ENCODE data around the gene FALEC.

FALEC gene

DNA sequence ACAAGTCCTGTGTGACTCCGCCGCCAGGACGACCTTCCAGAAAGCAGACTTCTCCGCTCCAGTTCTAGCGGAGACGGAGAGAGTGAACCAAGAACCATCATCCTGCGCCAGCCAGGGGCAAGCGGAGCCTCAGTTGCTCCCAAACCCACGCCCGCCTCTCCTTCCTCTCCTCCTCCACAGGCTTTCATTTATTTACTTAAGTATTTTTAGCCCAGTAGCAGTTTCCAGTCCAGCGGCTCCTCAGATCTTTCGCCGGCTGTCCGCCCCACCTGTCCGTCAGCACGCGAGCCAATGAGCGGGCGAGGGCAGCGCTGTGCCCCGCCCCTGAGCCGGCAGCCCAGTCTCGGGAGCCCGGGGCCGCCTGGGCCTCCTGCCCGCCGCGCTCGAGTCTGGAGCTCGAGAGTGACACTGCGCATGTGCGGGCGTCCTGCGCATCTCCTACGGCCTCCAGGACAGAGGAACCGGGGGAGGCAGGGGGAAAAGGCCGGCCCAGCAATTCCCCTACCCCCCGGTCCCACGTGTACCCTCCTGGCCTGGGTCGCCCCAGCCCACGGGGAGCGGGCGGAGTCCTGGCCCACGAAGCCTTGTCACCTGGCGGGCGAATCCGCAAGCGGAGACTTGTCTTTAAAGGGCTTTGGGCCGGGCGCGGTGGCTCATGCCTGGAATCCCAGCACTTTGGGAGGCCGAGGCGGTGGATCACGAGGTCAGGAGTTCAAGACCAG, at the start of gene FALEC:
TSS of gene FALEC (plus strand) at position 425 of the 722 bp plus-strand sequence.
- peak; percentile 99 for DNase-seq (ENCODE audit: low spot score)

DNA sequence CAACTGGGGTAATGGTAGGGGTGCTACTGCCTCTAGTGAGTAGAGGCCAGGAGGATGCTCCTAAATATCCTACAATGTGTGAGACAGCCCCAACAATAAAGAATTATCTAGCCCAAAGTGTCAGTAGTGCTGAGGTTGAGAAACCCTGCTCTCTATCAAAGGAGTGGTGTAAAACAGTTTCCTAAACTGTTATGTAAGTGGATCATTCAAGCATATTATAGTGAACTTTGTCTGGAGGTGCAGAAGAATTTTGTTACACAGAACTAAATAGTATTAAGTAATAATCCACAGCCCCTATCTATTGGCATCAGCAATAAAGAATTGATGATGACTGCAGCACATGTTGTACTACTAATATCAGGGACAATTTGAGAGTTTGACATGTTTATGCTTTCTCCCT, 48.6 kb upstream of the FALEC start:
- no peak for DNase-seq (ENCODE audit: low spot score)

DNA sequence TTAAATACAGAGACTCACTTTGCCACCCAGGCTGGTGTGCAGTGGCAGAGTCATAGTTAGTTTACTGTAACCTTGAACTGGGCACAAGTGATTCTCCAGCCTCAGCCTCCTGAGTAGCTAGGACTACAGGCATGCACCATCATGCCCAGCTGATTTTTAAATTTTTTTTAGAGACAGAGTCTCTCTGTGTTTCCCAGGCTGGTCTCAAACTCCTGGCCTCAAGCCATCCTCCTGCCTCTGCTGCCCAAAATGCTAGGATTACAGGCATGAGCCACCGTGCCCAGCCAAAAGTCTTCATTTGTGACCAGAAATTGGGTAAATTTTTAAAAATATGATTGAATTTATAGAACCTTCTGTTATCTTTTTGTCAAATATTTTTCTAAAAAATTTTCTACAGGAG, 46.3 kb upstream of the FALEC start:
- DNase-seq (ENCODE audit: low spot score), result no peak

DNA sequence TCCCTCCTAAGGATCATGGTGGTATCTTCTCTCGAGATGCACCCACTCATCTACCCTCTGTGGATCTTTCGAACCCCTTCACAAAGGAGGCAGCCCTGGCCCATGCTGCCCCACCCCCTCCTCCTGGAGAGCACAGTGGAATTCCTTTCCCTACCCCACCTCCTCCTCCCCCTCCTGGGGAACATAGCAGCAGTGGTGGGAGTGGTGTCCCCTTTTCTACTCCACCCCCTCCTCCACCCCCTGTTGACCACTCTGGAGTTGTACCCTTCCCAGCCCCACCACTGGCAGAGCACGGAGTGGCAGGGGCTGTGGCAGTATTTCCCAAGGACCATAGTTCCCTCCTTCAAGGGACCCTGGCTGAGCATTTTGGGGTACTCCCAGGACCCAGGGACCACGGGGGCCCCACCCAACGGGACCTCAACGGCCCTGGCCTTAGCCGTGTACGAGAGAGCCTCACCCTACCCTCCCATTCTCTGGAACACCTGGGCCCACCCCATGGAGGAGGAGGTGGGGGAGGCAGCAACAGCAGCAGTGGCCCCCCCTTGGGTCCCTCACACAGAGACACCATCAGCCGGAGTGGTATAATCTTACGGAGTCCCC, 42.9 kb upstream of the FALEC start:
- no peak for DNase-seq (ENCODE audit: low spot score)

DNA sequence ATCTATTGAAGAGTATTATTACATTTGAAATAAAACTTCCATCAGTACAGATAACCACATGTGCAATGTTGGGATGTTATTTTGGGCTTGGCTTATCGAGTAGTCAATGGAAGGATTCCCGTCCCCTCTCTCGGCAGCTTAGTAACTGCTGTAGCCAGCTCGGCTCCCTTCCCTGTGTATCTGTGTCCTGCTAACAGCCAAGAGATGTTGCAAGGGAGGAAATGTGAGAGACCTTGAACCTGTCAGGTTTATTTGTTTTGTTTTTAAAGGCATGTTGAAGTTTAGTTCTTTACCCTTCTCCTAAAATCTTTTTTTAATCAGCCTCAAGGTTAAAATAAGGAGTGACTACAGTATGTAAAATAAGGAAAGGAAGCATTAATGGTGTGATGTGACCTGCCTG, 41.9 kb upstream of the FALEC start:
- no peak for DNase-seq (ENCODE audit: low spot score)

DNA sequence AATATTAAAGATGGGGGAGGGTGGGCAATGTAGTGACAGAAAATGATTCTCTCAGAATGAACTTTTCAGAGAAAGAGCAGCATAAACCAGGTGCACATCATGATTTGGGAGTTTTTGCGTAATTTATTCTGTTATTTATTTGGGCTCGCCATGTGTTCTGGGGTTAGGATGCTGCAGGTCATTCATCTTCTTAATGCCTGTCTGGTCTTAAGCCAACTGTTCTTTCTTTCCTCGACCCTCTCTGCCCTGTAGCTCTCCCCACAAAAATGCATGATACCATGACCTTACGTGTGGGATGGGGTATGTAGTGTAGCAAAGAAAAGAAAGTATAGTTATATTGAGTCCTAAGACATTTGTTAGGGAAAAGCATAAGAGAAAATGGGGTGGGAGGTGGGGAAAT, 40.7 kb upstream of the FALEC start:
- no peak for DNase-seq (ENCODE audit: low spot score)

DNA sequence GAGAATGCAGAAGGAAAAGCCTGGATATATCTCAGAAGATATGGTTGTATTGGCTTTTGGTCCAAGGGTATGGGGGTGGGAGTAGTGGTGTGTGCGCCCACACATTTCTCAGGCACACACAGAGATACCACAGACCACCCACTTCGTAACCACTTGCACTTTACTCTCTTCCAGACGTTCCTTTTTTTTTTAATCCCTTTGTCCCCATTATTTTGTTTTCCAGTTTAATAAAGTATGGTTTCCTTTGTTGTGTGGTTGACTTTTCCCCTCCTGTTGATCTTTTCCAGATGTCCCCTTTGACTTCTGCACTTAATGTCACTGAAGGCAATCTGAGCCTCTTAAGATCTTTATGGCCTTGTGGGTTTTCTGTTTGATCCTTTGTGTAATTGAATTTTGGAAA, 38.8 kb upstream of the FALEC start:
- DNase-seq (ENCODE audit: low spot score), result no peak

DNA sequence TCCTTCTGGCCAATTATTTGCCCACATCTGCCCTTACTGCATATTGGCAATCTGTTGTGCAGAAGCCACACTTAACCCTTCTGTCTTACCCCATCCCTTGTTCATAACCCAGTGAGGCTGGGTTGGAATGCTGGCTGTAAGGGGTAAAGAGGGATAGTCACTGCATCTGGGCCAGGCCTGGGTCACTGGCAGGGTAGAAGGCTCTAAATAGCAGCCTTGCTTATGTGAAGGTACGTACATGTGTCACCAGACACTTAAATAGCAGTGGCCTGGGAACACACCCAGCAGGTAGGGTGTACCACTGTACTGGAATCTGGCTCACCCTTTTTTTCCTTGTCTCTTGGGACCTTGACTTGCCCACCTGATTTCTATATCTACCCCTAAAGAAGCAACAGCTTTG, 38.2 kb upstream of the FALEC start:
- DNase-seq (ENCODE audit: low spot score), result no peak

DNA sequence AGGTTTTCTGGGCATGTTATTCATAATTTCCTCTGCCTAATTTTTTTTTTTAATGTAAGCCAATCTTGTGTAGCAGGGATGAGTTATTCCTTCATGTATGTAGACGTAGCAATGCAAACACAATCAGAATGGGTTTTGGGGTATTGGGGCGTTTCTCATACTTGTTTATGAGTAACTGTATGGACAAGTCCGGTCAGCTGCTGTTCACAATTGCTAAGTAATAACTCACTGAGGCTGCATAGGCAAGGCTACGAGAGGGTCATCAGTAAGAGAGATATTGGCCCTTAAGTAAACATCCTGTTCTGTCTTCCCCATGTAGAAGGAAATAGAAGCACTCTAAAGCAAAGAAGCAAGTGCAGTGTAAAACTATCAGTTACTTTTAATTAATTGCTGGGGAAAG, 37.8 kb upstream of the FALEC start:
- peak; percentile 56 for DNase-seq (ENCODE audit: low spot score)

DNA sequence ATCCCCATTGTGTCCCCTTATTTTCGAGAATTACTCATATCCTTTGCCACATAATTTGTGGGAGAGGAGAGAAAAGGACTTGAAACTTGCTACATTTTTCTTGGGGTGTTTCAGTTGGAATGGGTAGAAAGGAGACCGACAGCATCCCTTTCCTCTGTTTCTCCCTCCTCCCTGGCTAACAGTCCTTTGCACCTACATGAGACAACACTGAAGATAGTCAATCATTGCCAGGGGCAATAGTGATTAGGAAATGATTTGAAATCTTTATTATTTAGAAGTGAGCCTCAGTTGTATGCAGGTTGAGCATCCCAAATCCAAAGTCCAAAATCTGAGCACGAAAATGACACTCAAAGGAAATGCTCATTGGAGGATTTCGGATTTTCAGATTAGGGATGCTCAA, 36.2 kb upstream of the FALEC start:
- no peak for DNase-seq (ENCODE audit: low spot score)

DNA sequence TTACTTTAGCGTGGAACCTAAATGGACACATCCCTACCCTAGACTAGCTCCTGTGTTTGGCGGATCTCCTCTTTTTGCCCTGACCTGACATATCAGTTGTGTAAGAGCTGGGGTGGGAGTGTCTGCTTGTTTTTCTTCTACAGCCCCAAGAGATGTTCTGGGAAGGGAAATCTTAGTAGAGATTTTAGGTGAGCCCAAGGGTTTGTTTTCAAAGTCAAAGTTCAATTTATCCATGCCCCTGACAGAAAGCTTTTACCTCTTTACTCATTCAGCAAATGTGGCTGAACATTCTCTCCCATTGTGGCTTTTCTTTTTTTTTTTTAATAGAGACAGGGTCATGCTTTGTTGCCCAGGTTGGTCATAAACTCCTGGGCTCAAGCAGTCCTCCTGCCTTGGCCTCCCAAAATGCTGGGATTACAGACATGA, 35.6 kb upstream of the FALEC start:
- DNase-seq (ENCODE audit: low spot score), result no peak

DNA sequence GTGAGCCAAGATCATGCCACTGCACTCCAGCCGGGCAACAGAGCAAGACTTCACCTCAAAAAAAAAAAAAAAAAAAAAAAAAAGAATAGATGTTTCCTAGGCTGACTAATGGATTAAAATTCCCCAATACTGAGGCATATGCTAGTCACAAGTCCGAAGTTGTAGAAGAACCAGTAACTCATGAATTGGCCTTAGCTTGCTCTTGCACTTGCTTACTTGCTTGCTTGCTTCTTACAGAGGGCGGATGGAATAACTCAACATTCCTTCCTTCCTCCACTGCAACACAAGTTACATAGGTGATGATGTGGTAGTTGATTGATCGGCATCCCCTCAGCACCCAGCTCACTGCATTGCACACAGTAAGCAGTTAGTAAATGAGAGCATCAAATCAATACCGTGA, 31.1 kb upstream of the FALEC start:
- peak; percentile 54 for DNase-seq (ENCODE audit: low spot score)

DNA sequence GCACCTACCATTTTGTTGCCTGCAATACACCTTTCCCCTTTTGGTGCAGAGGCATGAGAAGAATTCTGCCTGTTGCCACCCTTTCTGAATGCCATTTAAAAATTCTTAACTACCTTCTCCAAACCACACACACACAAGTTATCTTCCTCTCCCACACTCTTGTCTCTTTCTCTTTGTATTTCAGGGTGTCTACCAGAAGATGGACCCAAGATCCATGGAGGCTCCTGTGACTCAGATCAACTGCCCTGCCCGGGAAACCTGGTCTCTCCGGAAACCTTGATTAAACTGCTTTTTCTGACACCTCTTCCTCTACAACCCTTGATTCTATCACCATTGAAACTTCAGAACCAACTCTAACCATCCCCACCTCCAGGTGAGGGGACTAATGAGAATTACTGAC, 30.7 kb upstream of the FALEC start:
- peak; percentile 55 for DNase-seq (ENCODE audit: low spot score)

DNA sequence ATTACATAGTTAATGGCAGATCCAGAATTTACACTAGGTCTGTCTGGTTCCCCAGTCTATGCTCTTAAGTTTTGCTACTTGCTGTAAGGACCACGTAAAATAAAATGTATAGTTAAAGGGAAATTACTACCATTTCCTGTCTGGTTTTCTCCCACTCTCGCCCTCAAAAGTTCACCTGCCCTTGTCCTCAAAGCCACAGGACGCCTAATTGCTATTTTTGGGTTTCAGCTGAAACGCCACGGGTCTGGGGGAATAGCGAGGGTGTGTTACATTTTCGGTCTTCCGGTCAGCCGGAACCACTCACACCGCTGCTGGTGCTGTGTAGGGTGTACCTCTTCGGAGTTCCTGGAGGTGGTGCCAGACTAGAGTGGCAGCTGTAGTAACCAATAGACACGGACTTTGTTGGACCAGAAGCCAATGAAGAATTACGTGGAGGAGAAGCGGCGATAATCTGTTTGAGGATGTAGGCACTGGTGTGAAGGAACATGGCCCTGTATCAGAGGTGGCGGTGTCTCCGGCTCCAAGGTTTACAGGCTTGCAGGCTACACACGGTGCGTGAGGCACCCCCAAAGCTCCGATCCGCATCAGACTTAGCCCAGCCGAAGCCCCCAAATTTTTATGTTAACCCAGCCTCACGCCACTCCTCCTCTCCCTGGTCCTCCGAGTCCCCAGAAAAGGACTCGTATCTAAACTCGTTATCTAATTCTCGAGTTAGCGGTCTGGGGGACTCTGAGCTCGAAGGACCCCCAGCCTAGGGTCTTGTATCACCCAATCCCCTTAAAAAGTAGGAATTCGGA, 28.4 kb upstream of the FALEC start, which contains the start of gene TARS2:
TSS of gene TARS2 (plus strand) at position 454 of the 797 bp plus-strand sequence. CDS start at position 486, 32 bp downstream.
- DNase-seq (ENCODE audit: low spot score), result peak; percentile 96

DNA sequence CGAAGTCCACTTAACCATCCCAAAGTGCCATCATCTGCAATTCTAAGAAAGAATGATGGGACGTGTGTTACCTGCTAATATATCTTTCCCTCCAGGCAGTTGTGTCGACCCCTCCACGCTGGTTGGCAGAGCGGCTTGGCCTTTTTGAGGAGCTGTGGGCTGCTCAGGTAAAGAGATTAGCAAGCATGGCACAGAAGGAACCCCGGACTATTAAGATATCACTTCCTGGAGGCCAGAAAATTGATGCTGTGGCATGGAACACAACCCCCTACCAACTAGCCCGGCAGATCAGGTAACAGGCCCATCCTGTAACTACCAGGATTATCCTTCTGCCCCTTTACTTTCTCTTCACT, 27.8 kb upstream of the FALEC start:
- DNase-seq (ENCODE audit: low spot score), result no peak

DNA sequence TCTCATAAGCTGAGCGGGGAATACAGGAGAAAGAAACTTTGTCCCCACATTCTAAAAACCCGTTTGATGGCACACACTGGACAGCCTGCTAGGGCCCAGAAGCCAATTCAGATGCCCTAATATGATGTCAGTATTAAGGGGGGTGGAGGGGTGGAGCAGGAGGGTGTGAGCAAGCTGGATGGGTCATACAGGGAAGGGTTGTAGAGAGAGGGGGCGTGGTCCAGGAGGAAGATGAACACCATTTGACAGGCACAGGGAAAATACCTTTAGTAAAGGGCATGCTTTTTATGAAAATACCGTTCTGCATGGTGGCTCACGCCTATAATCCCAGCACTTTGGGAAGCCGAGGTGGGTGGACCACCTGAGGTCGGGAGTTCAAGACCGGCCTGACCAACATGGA, 22.4 kb upstream of the FALEC start:
- no peak for DNase-seq (ENCODE audit: low spot score)

DNA sequence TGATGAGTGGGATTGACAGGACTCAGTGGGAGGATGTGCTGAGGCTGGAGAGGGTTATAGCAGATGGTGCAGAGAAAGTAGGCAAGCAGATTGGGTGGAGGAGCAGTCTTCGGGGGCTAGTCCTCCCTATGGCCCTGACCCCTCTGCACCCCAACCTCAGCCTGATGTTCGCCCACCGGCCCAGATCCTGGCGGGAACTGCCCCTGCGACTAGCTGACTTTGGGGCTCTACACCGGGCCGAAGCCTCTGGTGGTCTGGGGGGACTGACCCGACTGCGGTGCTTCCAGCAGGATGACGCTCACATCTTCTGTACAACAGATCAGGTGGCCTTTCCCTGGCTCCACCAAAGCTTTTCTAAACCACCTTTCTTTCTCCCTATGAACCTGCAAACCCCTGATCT, 17.2 kb upstream of the FALEC start:
- no peak for DNase-seq (ENCODE audit: low spot score)

DNA sequence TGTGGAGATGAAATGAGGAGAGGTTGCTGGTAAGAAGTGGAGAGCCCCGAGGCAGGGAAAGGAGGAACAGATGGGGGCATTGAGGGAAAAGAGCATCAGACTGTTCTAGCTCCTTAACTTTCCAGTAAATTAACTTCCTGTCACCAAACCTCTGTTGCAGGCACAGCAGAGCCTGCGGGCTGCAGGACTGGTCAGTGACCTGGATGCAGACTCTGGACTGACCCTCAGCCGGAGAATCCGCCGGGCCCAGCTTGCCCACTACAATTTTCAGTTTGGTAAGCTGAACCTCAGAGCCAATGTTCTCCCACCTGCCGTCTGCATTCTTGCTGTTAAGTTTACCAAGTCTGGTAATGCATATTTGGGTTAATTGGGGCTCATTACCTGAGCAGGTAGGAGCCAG, 10.1 kb upstream of the FALEC start:
- no peak for DNase-seq (ENCODE audit: low spot score)

DNA sequence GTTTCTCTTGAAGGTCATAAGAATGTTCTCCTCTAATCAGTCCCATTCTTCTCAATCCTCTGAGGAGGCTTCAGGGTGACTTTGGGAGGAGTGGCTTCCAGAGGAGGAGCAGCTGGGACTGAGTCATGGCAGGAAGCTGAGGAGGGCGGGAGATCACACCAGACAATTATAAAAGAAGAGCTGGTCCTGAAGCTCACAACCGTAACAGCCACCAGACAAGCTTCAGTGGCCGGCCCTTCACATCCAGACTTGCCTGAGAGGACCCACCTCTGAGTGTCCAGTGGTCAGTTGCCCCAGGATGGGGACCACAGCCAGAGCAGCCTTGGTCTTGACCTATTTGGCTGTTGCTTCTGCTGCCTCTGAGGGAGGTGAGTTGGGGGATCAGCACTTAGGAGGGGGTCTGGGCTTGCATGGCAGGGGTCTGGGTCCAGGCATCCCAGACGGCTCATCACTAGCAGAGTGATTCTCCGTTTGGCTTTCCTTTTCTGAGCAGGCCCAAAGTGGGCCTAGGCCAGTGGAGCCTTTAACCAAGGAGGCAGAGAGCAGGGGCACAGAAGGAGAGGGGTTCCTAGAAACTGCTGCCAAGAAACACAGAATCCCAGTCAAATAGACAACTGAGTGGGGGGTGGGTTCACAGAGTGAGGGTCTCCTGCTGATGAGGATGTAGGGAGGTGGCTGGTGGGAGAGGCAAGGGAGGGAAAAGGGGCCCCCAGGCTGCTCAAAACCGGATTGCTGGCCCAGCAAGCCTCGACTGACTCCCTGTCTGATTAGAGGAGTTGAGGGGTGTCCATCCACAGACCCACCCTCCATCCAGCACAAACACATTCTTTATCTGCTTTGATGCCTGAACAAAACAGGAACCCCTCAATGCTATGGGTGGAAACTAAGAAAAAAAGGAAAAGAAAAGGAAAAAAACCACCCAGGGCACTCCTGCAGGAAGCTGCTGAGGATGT, 7.4 kb upstream of the FALEC start, which contains the start of gene ECM1:
TSS of gene ECM1 (plus strand) at position 198 of the 953 bp plus-strand sequence. CDS start at position 299, 101 bp downstream.
- peak; percentile 95 for DNase-seq (ENCODE audit: low spot score)

DNA sequence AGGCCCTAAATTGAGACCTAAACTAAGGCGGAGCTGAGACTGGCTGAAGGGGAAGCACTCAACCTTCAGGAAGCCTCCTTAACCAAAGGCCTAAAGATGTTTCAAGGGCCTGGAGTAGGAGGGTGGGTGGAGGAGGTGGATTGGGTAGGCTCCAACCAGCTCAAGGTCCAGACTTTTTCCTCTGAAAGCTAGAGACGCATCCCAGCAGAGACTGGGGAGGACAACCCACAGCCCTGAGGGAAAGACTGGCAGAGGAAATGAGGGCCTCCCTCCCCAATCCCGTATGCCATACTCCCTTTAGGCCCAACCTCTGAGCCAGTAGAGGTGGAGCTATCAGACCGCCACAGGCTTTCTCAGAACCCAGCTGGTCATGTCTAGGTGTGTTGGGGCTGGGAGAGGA, 6.6 kb upstream of the FALEC start:
- DNase-seq (ENCODE audit: low spot score), result no peak

DNA sequence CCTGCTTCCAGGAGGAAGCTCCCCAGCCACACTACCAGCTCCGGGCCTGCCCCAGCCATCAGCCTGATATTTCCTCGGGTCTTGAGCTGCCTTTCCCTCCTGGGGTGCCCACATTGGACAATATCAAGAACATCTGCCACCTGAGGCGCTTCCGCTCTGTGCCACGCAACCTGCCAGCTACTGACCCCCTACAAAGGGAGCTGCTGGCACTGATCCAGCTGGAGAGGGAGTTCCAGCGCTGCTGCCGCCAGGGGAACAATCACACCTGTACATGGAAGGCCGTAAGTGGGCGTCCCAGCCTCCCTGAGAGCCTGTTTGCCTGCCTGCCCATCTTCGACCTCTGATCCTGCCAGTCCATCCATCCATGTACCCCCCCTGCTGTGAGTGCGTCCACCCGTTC, 4.0 kb upstream of the FALEC start:
- DNase-seq (ENCODE audit: low spot score), result no peak
